Measurements from ENCODE around the gene TOP1.
"Not testable (repeated sequence)": the region's sequence is repeated elsewhere in the genome, so short reads cannot be mapped to it uniquely, and the experiment has no call there.

Gene TOP1

GRCh38 chr20:41095110-41095969 is 66.7 kb downstream of the TOP1 start:
- DNase-seq = peak; percentile 79

GRCh38 chr20:41098703-41099250 is 70.2 kb downstream of the TOP1 start:
- no peak for DNase-seq

- no peak for DNase-seq
These were observed 71.4 kb downstream of the TOP1 start for GRCh38 chr20:41100001-41100480.

- no peak for DNase-seq
These were observed 73.0 kb downstream of the TOP1 start for GRCh38 chr20:41101660-41102059.

GRCh38 chr20:41108531-41108930 is 79.9 kb downstream of the TOP1 start:
- no peak for DNase-seq

GRCh38 chr20:41110012-41110411 is 81.4 kb downstream of the TOP1 start:
- DNase-seq = no peak

- no peak for DNase-seq
These were observed 82.4 kb downstream of the TOP1 start for GRCh38 chr20:41110930-41111577.

GRCh38 chr20:41111578-41111951 is 82.9 kb downstream of the TOP1 start:
- DNase-seq = no peak

- peak; percentile 93 for DNase-seq
These were observed 87.8 kb downstream of the TOP1 start for GRCh38 chr20:41116282-41116956.

GRCh38 chr20:41118159-41118558 is 89.5 kb downstream of the TOP1 start:
- DNase-seq = peak; percentile 79

- no peak for DNase-seq
These were observed 90.0 kb downstream of the TOP1 start for GRCh38 chr20:41118632-41119031.

- no peak for DNase-seq
These were observed 91.3 kb downstream of the TOP1 start for GRCh38 chr20:41119614-41120561.

GRCh38 chr20:41121399-41121798 is 92.8 kb downstream of the TOP1 start:
- no peak for DNase-seq

GRCh38 chr20:41123631-41124030 is 95.0 kb downstream of the TOP1 start:
- DNase-seq = no peak

- no peak for DNase-seq
These were observed 96.0 kb downstream of the TOP1 start for GRCh38 chr20:41124451-41125094.

- no peak for DNase-seq
These were observed 97.2 kb downstream of the TOP1 start for GRCh38 chr20:41125530-41126457.

GRCh38 chr20:41126719-41127118 is 98.1 kb downstream of the TOP1 start:
- no peak for DNase-seq

- DNase-seq = not testable (repeated sequence)
These were observed 99.7 kb downstream of the TOP1 start for GRCh38 chr20:41128317-41128716.

GRCh38 chr20:41131594-41132387 is 103.2 kb downstream of the TOP1 start:
- DNase-seq = no peak

- DNase-seq = not testable (repeated sequence)
These were observed 103.8 kb downstream of the TOP1 start for GRCh38 chr20:41132388-41132775.

Data from OCI-M1 (cell line).